ENCODE data around the gene OR52W1. TPM values are rescaled to one million over a fixed set of nuclear protein-coding genes. Genes with fewer than 3 reads are reported as not detected.

Gene OR52W1
- total and polyA plus RNA-seq, 2 donors (not counting 3 experiments of a cell fraction or from before 2014, with no cell fraction given): not detected

DNA sequence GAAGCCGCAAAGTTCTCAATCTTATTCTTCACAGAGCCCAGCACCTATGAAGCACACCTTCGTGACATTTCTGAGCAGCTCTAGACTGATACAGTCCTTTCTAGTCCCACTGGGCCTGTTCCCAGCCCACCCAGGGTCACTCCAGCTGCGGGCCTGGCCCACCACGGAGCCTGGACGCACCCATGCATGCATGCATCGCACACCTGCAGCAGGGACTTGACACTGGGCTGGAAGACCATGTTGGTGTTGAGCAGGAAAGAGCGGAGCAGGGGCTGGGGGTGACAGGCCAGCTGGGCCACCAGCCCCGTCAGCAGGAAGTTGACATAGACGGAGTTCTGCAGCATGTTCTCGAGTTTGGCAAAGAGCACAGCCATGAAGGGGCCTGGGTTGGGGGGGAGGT lies 15.5 kb downstream of the OR52W1 start:
- TF ChIP-seq POLR2AphosphoS5 (IDR thresholded peaks at IDR 0.05; ENCODE audit: insufficient read depth, low read depth, low read length): no peak
- no peak for TF ChIP-seq GATA2 (IDR thresholded peaks at IDR 0.05; ENCODE audit: insufficient read depth, insufficient read length, low read depth, low read length)
- TF ChIP-seq MYC (IDR thresholded peaks at IDR 0.05; ENCODE audit: low read depth, low read length): no peak
- TF ChIP-seq JUN (IDR thresholded peaks at IDR 0.05; ENCODE audit: borderline replicate concordance, insufficient read depth, insufficient read length, low read depth): no peak
- TF ChIP-seq POLR2A (IDR thresholded peaks at IDR 0.05; ENCODE audit: low read depth, low read length): no peak
- no peak for TF ChIP-seq FOS (IDR thresholded peaks at IDR 0.05; ENCODE audit: borderline replicate concordance, insufficient read depth, low read length)
- TF ChIP-seq CTCF (IDR thresholded peaks at IDR 0.05; ENCODE audit: extremely low read depth in 1 of 2, insufficient read depth in 1 of 2, low read depth in 1 of 2, low read length in 2 of 2): no peak
- no peak for TF ChIP-seq MAX (IDR thresholded peaks at IDR 0.05; ENCODE audit: insufficient read depth, insufficient read length)
- TF ChIP-seq EZH2 (IDR thresholded peaks at IDR 0.05; ENCODE audit: borderline replicate concordance, low read depth, low read length, severe bottlenecking): no peak
- POLR2A ChIA-PET: no interaction called here
- DNase-seq (ENCODE audit: low read depth, low spot score) (no peak), FAIRE-seq (no peak)
- Histone ChIP-seq H3K9ac (replicated peaks; ENCODE audit: extremely low read depth, insufficient read depth, low read length) (no peak overlapping the region), H3K4me3 (replicated peaks in 1 of 3; ENCODE audit: insufficient read depth in 1 of 3, low read depth in 1 of 3, low read length in 3 of 3) (no peak overlapping the region), H4K20me1 (replicated peaks; ENCODE audit: control insufficient read depth, extremely low read depth, insufficient read depth, low read length) (no peaks in the 10 kb centered on the region), H3K27me3 (ENCODE audit: control insufficient read depth in 2 of 2, insufficient read depth in 2 of 2, low read length in 2 of 2) (no peaks in the 10 kb centered on the region), H2AFZ (ENCODE audit: low read depth, low read length) (no peak overlapping the region), H3K79me2 (ENCODE audit: control insufficient read depth, insufficient read depth, low read length) (no peaks in the 10 kb centered on the region), H3K36me3 (ENCODE audit: control insufficient read depth in 2 of 2, extremely low read depth in 1 of 2, insufficient read depth in 2 of 2, low read length in 2 of 2) (peaks cover 0 to 31% of the 10 kb centered on the region in 2 experiments), H3K4me2 (ENCODE audit: insufficient read depth, low read length) (no peak overlapping the region), H3K27ac (ENCODE audit: insufficient read depth, low read depth, low read length) (no peak overlapping the region), H3K9me1 (replicated peaks; ENCODE audit: control insufficient read depth, extremely low read depth, insufficient read depth, low read length) (no peaks in the 10 kb centered on the region), H3K9me3 (replicated peaks; ENCODE audit: control insufficient read depth, insufficient read depth, low read length) (no peaks in the 10 kb centered on the region), H3K4me1 (ENCODE audit: control insufficient read depth, extremely low read depth, insufficient read depth, low read length) (peaks cover 6% of the 10 kb centered on the region)
- dilution Hi-C loops (cut with MboI; ENCODE audit: extremely low pct_ligation_motif_present, low sequenced_read_pairs) (no loop called here), intact Hi-C loops (cut with micrococcal nuclease) (no loop called here)
- CTCF ChIA-PET: no interaction called here
- no TSS peak for BruUV-seq (replicated peaks)
